ENCODE measurements around the gene TMEM87B.

Gene TMEM87B, protein sequence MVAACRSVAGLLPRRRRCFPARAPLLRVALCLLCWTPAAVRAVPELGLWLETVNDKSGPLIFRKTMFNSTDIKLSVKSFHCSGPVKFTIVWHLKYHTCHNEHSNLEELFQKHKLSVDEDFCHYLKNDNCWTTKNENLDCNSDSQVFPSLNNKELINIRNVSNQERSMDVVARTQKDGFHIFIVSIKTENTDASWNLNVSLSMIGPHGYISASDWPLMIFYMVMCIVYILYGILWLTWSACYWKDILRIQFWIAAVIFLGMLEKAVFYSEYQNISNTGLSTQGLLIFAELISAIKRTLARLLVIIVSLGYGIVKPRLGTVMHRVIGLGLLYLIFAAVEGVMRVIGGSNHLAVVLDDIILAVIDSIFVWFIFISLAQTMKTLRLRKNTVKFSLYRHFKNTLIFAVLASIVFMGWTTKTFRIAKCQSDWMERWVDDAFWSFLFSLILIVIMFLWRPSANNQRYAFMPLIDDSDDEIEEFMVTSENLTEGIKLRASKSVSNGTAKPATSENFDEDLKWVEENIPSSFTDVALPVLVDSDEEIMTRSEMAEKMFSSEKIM
- 24.1 to 165 (median 95.9) reads per million in 18 experiments for total RNA-seq

DNA sequence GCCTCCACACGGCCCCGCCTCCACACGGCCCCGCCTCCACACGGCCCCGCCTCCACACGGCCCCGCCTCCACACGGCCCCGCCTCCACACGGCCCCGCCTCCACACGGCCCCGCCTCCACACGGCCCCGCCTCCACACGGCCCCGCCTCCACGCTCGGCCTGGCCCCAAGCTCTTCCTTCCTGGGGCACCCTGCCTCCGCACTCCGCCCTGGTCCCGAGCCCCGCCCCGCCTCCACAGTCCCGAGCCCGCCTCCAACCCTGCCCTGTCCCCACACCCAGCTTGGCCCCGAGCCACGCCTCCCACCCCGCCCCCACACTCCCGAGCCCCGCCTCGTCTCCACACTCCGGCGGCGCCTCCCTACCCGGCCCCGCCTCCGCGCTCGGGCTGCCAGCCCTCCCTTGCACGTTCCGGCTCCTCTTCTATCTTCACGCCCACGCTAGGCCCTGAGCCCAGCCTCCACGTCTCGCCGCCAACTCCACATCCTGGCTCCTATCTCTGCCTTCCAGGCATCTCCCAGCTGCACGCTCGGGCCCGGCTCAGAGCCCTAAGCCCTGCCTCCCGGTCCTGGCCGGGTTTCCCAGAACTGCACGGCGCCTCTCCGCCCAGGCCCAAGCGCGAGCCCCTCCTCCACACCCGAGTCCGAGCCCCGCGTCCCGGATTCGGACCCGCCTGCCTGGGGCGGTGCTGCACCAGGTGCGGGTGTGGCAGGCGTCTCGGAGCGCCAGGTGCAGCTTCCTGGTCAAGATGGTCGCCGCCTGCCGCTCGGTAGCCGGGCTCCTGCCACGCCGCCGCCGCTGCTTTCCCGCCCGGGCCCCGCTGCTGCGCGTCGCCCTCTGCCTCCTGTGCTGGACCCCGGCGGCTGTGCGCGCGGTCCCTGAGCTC, at the start of gene TMEM87B:
Gene TMEM87B (plus strand): TSS at position 423 of the 883 bp plus-strand sequence. CDS start 323 bp downstream, at position 746.
- peak; percentile 96 to 98 for DNase-seq

DNA sequence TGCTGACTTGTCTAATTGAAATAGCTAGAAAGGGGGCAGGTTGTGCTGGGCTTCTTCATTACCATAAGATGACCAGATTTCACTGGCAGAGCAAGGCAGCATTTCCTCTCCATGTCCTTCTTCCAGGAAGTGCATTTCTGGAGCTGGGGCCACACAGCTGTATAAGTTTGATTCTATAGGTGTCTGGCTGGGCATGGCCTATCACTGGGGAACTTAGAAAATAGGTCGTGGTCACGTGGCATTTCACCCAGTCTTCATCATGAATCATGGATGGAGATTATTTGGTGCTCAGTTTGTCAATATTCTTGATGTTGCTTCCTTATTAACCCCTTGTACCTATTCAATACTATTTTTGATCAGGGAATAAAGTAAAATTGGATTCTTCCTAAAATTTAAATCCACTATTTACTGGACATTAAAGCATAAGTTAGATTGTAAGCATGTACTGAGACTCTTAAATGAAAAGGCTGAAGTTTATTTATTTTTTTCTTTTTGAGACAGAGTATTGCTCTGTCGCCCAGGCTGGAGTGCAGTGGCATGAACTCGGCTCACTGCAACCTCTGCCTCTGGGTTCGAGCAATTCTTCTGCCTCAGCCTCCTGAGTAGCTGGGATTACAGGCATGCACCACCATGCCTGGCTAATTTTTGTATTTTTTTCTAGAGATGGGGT, 49.5 kb upstream of the TMEM87B start:
- DNase-seq: peak; percentile 20 to 27

DNA sequence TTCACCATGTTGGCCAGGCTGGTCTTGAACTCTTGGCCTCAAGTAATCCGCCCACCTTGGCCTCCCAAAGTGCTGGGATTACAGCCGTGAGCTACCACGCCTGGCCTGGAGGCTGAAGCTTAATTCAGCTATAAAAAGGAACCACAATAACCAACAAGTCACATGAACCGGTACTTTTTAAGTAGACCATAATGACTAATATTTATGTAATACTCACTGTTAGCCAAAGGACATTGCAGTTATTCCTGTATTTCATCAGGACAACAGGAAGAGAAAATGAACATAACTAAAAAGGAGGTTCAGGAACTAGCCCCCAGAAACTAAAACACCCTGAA, 49.0 kb upstream of the TMEM87B start:
- DNase-seq: peak; percentile 91 to 96

DNA sequence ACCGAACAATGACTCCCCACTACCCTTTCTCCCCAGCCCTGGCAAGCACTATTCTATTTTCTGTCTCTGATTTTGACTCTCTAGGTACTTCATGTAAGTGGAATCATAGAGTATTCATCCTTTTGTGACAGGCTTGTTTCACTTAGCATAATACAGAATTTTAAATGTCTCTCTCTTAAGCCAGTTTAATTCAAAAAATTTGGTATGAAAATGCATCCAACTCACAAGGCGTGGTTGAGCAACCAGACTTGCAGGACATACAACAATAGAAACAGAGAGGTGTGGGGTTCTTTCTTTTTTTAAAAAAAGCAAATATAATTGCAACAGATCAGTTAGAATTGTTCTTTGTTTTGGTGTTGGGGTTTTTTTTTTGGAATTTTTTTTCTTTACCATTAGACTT, 47.6 kb upstream of the TMEM87B start:
- DNase-seq: no peak

DNA sequence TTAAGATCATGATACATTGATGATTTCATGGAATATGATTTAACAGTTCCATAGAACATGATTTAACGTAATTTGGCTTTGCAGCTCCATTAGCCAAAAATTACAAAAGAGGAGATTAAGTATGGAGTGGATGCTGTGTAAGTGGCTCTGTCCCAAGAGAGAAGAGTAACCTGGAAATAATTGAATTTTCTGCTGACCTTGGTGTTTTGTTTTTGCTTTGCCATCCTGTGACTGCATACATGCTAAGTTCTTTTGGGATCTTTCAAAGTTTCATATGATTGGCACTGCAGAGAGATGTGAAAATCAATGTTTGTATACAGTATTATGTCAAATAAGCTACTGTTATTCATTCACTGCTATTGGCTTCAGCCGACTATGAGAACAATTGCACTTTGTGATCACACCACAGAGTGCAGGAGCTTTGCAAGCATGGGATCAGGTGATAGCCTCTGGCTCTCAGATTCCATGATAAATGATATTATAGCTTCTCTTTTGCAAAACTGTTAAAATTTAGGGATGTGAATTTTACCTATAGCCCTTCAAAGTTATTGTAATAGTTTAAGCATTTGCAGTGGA, 46.1 kb upstream of the TMEM87B start:
- DNase-seq: no peak

DNA sequence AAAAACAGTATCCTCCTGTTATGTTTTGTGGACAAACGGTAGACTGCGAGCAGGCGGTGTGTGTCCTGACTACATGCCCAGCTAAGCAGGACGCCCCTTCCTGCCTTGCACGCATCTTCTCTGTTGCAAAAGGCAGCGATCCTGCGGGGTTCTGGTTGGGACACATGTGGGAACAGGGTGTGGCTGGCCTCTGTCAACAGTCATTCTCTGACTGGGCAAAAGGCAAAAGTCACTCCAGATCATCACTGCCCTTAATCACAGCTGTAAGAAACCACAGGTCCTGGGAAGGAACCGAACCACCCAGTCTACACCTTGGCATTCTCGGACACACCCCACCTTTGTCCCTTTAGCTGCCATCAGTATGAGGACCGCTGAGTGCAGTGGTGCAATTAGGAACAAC, 44.3 kb upstream of the TMEM87B start:
- DNase-seq: peak; percentile 69 to 80

DNA sequence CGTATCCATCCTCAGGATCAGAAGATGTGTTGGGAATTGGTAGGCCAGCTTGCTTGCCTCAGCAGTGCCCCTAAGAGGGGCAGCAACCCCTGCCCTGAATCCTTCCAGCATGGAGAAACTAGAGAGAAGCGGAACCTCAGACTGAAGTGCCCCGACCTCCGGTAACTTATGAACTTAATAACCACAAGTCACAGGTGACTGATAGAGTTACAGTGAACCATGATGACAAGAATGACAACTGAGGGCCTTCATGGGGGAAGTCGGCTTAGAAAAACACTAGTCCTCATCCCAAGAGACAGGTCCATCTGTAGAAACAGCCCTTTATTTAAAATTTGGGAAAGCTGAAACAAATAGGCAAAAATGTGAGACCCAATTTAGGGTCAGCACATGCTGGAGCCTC, 42.5 kb upstream of the TMEM87B start:
- DNase-seq: no peak

DNA sequence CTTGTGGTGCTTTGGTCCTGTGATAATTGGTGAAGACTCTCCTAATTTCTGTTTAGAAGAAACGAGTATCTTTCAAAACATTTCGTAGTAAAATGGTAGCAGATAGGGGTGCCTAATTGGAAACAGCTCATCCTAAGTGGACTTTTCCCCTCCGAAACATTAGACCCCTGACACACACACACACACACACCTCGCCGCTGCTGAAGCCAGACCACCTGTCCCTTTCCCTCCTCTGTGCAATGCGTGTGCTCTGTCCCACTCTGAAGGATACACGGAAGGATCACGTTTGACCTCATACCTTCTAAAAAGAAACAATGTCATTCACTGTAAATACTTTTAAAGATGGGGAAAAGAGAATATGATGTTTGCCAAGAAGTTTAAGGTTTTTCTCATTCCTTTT, 36.2 kb upstream of the TMEM87B start:
- no peak for DNase-seq

DNA sequence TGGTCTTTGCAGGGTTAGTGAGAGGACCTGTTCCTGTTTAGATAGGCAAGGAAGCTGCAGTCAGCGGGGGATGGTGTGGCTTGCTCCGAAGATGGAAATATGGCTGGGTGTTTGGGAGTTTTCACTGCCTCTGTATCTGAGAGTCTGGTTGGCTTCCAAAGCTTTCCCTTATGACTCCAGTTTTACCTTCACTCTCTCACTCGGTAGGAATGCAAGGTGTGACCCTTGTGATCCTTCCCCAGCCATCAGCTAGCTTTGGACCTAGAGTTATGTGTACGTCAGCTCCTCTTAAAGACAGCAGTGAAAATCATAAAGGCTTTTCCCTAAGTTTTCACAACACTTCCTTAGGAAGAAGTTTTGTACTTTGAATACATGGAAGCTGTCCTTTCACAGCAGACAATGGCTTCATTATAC, 35.5 kb upstream of the TMEM87B start:
- no peak for DNase-seq

DNA sequence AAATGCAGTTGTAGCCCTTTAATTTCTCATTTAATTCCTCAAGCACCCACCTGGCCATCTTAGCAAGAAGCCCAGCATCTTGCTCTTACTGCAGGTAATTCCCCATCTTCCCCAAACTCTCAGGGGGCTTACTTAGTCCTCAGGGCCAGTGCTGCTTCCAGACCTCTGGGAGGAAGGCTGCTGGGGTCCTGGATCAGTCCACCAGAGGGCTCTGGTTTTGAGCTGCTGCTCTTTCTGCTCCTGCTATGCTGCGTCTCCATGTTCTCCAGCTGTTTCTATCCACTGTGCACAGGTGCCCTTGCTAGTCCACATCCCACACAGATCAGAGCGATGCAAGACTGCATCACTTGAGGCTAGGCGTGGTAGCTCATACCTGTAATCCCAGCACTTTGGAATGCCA, 34.5 kb upstream of the TMEM87B start:
- DNase-seq: no peak

DNA sequence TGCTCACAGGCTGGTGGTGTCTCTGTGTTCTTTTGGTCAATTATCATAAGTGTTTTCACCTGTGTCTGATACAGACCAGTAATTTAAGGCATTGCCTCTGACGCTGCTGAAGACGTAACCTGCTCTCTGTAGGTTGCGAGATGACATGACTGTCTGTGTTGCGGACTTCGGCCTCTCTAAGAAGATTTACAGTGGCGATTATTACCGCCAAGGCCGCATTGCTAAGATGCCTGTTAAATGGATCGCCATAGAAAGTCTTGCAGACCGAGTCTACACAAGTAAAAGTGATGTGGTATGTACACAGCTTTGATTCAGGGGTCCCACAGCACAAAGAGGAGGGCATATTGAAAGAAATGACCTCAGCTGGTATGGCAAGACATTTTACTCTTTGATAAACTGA, 33.8 kb upstream of the TMEM87B start:
- DNase-seq: no peak

DNA sequence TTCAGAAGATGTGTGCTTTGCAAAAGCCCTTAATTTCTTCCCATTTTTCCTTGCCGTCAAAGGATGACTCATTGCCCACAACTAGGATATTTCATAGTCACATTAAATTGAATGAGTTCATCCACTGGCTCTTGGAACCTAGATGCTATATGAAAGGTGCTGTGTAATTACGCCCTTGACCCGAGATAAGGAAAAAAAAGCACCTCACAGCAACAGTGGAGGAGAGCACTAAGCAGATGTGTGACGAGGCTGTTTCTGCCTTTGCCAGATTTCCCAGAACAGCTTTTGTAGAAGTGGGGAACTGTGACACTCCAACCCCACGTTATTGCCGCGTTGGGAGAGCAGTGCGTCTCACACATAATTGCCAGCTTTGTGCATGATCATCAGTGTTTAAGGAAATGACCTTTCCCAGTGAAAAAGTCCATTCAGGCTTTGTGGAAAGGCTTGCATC, 33.3 kb upstream of the TMEM87B start:
- DNase-seq: peak; percentile 23 to 35

DNA sequence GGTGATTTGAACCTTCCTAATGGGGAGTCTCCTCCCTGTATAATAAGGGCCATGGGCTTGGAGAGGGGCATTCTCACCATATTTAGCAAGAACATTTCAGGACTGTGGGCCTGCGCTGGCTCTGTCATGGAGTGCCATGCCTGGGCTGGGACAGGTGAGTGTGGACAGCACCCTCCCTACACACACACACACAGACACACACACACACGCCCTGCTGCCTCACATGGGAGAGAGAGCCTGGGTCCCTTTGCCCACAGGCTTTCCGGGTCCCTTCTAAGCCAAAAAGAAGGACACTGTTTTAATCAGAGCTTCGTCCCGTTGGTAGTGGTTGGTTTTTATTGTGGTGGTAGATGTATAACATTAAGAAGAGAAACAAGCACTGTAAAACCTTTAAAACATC, 31.4 kb upstream of the TMEM87B start:
- DNase-seq: no peak

DNA sequence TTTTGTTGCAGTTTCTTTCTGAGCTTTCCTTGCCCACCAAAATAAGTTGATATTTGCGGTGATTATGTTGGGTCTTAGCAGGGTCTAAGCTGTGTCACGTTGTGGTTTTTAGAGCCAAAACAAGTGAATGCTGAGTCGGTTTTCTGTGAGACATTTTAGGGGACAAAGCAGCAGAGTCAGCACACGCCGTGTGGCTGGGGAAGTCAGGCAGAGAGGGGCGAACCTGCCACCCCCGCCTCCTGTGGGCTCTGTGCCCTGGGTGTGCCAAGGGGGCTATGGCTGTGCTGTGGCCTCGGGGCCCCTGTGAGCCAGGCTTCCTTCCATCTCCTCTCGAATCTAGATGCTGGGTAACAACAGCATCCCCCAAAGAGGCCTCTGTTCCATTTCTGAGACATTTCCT, 30.8 kb upstream of the TMEM87B start:
- no peak for DNase-seq

DNA sequence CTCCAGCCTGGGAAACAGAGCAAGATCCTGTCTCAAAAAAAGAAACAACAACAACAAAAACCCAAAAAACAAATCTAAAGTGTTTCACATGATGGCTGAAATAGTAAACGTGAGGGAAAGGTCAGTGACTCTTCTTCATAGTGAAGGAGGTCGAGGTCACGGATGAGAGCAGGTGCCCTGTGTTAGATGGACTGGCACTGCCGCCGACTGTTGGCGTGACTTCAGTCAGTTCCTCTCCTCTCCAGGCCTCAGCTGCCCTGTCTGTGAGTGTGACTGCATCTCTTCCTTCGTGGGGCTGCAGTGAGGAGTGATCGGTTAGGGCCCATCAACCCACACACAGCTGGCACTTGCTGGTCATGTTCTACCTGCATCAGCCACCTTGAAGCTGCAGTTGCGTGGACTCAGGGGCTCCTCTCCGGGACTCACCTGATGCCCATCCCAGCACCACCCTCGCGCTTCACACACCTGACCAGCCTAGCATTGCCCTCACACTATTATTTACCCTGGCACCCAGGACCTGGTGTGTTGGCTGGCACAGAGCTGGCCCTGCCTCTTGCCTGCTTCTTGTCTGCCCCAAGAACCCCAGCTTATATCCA, 30.1 kb upstream of the TMEM87B start:
- DNase-seq: no peak

DNA sequence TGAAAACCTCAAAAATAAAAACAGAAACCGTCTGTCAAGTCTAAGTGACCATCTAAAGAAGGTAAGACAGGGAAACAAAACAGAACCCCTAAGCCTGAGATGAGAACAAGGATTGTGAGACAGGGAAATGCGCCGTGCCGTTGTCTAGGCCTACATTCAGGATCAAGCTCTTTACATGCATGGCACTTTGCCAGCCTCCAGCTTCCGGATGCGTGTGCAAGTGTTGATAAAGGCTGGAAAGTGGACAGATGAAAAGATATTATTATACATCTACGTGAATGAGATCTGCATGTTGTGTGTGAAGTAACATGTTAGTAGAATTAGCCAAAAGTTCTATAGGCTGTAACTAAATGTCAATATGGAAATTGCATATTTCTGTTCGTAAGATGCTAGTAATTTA, 28.6 kb upstream of the TMEM87B start:
- no peak for DNase-seq

DNA sequence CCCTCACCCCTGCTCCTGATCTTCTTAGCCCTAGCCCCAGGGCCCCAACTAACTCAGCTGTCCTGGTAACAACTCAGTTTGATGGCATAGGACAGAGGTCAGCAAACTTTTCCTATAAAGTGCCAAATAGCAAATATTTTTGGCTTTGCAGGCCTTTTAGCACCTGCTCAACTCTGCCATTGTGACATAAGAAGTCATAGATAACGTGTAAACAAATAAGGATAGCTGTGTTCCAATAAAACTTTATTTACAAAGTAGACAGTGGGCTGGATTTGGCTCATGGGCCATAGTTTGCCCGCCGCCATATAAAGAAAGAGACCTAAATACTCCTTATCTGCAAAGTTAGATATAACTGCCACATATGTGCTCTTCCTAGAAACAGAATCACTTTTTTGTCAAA, 27.3 kb upstream of the TMEM87B start:
- DNase-seq: no peak

DNA sequence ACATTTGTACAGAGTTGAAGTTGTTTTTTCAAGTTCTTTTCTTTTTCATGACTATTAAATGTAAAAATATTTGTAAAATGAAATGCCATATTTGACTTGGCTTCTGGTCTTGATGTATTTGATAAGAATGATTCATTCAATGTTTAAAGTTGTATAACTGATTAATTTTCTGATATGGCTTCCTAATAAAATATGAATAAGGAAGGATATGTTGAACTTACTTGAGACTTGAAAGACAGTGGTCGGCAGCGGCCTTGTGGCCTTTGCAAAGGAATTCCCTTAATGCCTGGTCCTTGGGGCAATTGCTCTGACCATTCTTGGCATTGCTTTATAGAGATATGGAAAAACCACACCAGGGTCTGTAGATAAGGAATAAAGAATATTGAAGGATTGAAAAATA, 25.9 kb upstream of the TMEM87B start:
- DNase-seq: no peak

DNA sequence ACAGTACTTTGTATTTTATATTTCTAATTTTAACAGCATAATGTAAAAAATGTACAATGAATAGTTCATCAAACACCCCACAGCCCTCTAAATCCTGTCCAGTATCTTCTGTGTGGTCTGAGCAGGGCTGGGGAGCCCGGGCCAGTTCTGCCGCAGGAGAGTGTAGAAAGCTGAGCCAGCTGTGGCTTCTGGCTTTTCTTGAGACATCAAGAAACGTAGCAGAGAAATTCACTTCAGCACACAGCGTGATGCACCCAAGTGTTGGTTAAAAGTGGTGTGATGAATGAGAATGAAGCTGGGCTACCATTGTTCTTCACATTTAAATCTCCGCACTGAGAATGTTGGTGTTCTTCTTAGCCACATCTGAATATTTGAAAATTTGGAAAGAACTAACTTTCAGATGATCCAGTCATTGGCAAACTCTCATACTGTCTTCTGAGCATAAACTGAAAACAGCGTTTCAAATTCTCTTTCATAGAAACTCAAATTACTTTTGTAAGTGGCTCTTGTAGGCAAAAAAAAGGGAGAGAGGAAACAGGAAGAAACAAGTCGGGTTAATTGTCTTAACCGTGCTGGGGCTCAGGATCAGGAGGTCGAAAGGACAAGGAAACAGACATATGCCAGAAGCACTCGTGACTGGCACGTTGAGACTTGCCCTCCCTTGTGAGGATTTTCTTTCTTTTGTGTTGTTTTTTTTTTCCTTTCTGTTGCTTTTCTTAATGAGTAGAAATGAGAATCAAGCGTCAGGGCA, 23.4 kb upstream of the TMEM87B start:
- DNase-seq: peak; percentile 52 to 56

DNA sequence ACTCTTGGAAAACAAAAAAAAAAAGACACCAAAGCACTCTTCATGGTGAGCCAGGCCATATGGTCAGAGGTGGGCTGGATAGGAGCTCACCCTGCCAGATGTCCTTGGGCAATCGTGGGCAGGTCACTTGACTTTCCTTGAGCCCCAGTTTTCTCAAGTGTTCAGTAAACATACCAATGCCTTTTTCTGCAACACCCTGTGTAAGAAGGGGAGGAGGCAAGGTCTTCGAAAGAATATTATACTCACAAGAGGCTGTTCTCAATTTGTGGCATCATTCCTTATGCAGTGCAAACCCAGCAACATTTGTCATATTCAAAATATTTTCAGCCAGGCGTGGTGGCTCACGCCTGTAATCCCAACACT, 22.9 kb upstream of the TMEM87B start:
- DNase-seq: peak; percentile 57

Measured in inflammatory macrophage (primary cell).